Keratinocyte (primary cell): Measurements from ENCODE around the gene GRM7. TPM values are rescaled to one million over a fixed set of nuclear protein-coding genes. Genes with fewer than 3 reads are reported as not detected.

Source experiments
- DNase-seq: peaks from one replicate; pipeline ENCODE4 v3.0.0-alpha.2; 2011; ENCODE audit warnings: low read depth, missing footprints, low spot score
- FAIRE-seq: peaks from 2 replicates; lab custom pipeline; 2011; peaks lifted over from hg19 to GRCh38; lab: Jason Lieb, UNC
- H2AFZ ChIP-seq: 2 replicates; pipeline ENCODE4 v1.6.0; 2012; ENCODE audit warnings: low read length, control low read depth, inconsistent platforms; ENCODE audit not compliant: control insufficient read depth
- H3K27ac ChIP-seq: 2 replicates; pipeline ENCODE4 v1.5.1; 2011; ENCODE audit warnings: low read length; ENCODE audit not compliant: control insufficient read depth, insufficient read depth
- H3K27me3 ChIP-seq: 3 replicates; pipeline ENCODE4 v1.6.0; 2011; ENCODE audit warnings: low read length; ENCODE audit not compliant: control insufficient read depth, insufficient read depth; ENCODE audit errors: extremely low read depth
- H3K36me3 ChIP-seq, 2 experiments: 2 replicates in 1 of 2; 3 replicates in 1 of 2; pipeline ENCODE4 v1.5.1; 2011; ENCODE audit warnings: low read length in 2 of 2, mild to moderate bottlenecking in 1 of 2; ENCODE audit not compliant: control insufficient read depth in 2 of 2, insufficient read depth in 2 of 2; ENCODE audit errors: extremely low read depth in 1 of 2
- H3K4me1 ChIP-seq: 3 replicates; pipeline ENCODE4 v1.5.1; 2011; ENCODE audit warnings: low read length; ENCODE audit not compliant: control insufficient read depth, insufficient read depth; ENCODE audit errors: extremely low read depth
- H3K4me2 ChIP-seq: 3 replicates; pipeline ENCODE4 v1.6.0; 2011; ENCODE audit warnings: low read depth, low read length; ENCODE audit not compliant: control insufficient read depth, insufficient read depth; ENCODE audit errors: extremely low read depth
- H3K4me3 ChIP-seq, 3 experiments: fragments of 200-600 bp in 1 of 3; sonication (generic) in 1 of 3; 2 replicates in 2 of 3; 3 replicates in 1 of 3; pipeline ENCODE4 v1.5.1; 2011 to 2016; ENCODE audit warnings: low read length in 3 of 3, mild to moderate bottlenecking in 3 of 3, control low read depth in 2 of 3, inconsistent platforms in 1 of 3, low read depth in 1 of 3, mixed read lengths in 1 of 3, mixed run types in 1 of 3, moderate library complexity in 1 of 3; ENCODE audit not compliant: control insufficient read depth in 2 of 3, insufficient read depth in 2 of 3; ENCODE audit errors: extremely low read depth in 1 of 3
- H3K79me2 ChIP-seq: 2 replicates; pipeline ENCODE4 v1.6.0; 2012; ENCODE audit warnings: low read length; ENCODE audit not compliant: control insufficient read depth, insufficient read depth
- H3K9ac ChIP-seq: 3 replicates; pipeline ENCODE4 v1.6.0; 2011; ENCODE audit warnings: low read length; ENCODE audit not compliant: control insufficient read depth, insufficient read depth; ENCODE audit errors: extremely low read depth
- H3K9me1 ChIP-seq: 3 replicates; pipeline ENCODE4 v1.6.0; 2011; ENCODE audit warnings: low read length; ENCODE audit not compliant: control insufficient read depth, insufficient read depth; ENCODE audit errors: extremely low read depth
- H3K9me3 ChIP-seq: 2 replicates; pipeline ENCODE4 v1.5.1; 2012; ENCODE audit warnings: low read depth, low read length; ENCODE audit not compliant: control insufficient read depth
- H4K20me1 ChIP-seq: 3 replicates; pipeline ENCODE4 v1.6.0; 2011; ENCODE audit warnings: low read length; ENCODE audit not compliant: control insufficient read depth, insufficient read depth; ENCODE audit errors: extremely low read depth
- CTCF ChIP-seq, 3 experiments: IDR thresholded peaks in 1 of 3; conservative IDR thresholded peaks in 1 of 3; optimal IDR thresholded peaks in 1 of 3; 2 replicates in 2 of 3; 3 replicates in 1 of 3; pipeline versions ENCODE3 to v1.5.1; 2011; ENCODE audit warnings: low read length in 3 of 3, mild to moderate bottlenecking in 3 of 3, moderate library complexity in 2 of 3, control low read depth in 1 of 3, inconsistent platforms in 1 of 3; ENCODE audit not compliant: insufficient read depth in 2 of 3; ENCODE audit errors: extremely low read depth in 1 of 3
- EZH2 ChIP-seq: IDR thresholded peaks from one replicate; pipeline ENCODE4 v1.6.1; 2012; ENCODE audit warnings: inconsistent platforms, mild to moderate bottlenecking, low read length, moderate library complexity
- dilution Hi-C: fragments of 300-500 bp; cut with MboI; formaldehyde crosslinking; loops from one replicate; pipeline ENCODE4 v1.7.0; 2020; ENCODE audit warnings: low sequenced_read_pairs; ENCODE audit not compliant: extremely low pct_ligation_motif_present
- polyA plus RNA-seq, 5 experiments: library from polyadenylated mRNA; depleted of rRNA in 3 of 5; stranded (reverse) in 3 of 5; stranded (forward) in 1 of 5; unstranded in 1 of 5; fragments of >200 nt; gene quantifications; 1 replicate in 1 of 5; 2 replicates in 3 of 5; 3 replicates in 1 of 5; pipeline versions ENCODE4 v1.2.1 to v1.2.3, GENCODE V29; 2011 to 2012; ENCODE audit warnings: missing spikeins in 2 of 5, low read depth in 1 of 5, low replicate concordance in 1 of 5

The GRM7 gene
- polyA plus RNA-seq, 1 donor (not counting 4 experiments of a cell fraction or from before 2014, with no cell fraction given) = not detected

GRCh38 chr3:7215706-7216105, 354.8 kb downstream of the GRM7 start:
- Histone ChIP-seq H3K9me1 (no peaks in the 10 kb centered on the region), H3K4me2 (no peak overlapping the region), H3K79me2 (no peaks in the 10 kb centered on the region), H3K27me3 (no peaks in the 10 kb centered on the region), H3K9ac (no peak overlapping the region), H2AFZ (no peak overlapping the region), H3K4me3 (no peak overlapping the region), H4K20me1 (no peaks in the 10 kb centered on the region), H3K4me1 (no peaks in the 10 kb centered on the region), H3K9me3 (no peaks in the 10 kb centered on the region), H3K36me3 (no peaks in the 10 kb centered on the region), H3K27ac (no peak overlapping the region)
- dilution Hi-C loops = no loop called here
- FAIRE-seq (no peak), DNase-seq (no peak)
- TF ChIP-seq CTCF (optimal IDR thresholded peaks at IDR 0.05 in 1 of 3, IDR thresholded peaks at IDR 0.05 in 1 of 3, conservative IDR thresholded peaks at IDR 0.05 in 1 of 3; ENCODE audit: extremely low read depth in 1 of 3, insufficient read depth in 2 of 3, low read length in 3 of 3) (no peak), EZH2 (no peak)

GRCh38 chr3:7226393-7226792, 365.5 kb downstream of the GRM7 start:
- Histone ChIP-seq H3K9ac (no peak overlapping the region), H3K36me3 (no peaks in the 10 kb centered on the region), H3K9me3 (no peaks in the 10 kb centered on the region), H4K20me1 (no peaks in the 10 kb centered on the region), H3K27ac (no peak overlapping the region), H3K27me3 (no peaks in the 10 kb centered on the region), H3K4me3 (no peak overlapping the region), H3K4me1 (no peaks in the 10 kb centered on the region), H3K4me2 (no peak overlapping the region), H3K79me2 (no peaks in the 10 kb centered on the region), H3K9me1 (no peaks in the 10 kb centered on the region), H2AFZ (no peak overlapping the region)
- no peak for DNase-seq
- no peak for FAIRE-seq
- TF ChIP-seq CTCF (optimal IDR thresholded peaks at IDR 0.05 in 1 of 3, IDR thresholded peaks at IDR 0.05 in 1 of 3, conservative IDR thresholded peaks at IDR 0.05 in 1 of 3; ENCODE audit: extremely low read depth in 1 of 3, insufficient read depth in 2 of 3, low read length in 3 of 3) = no peak
- TF ChIP-seq EZH2 = no peak
- dilution Hi-C loops = no loop called here
